PC-9 (cell line): ENCODE data around the gene DNAJB8. TPM values are rescaled to one million over a fixed set of nuclear protein-coding genes. Genes with fewer than 3 reads are reported as not detected.

Experiments used
- BruUV-seq: library from RNA; stranded (reverse); fragments of 400-500 nt; replicated peaks from 2 replicates; lab custom pipeline; 2021; lab: Mats Ljungman, UMichigan
- CTCF ChIA-PET: fragments of 300-600 bp; sonication (Branson Sonifier 250); formaldehyde crosslinking; loops from one replicate; lab custom pipeline; 2022; ENCODE audit warnings: antibody characterized with exemption; lab: Charles Lee
- POLR2A ChIA-PET: fragments of 300-600 bp; sonication (Branson Sonifier 250); formaldehyde crosslinking; loops from one replicate; lab custom pipeline; 2022; ENCODE audit warnings: antibody characterized with exemption; ENCODE audit not compliant: unreplicated experiment; lab: Charles Lee
- DNase-seq, 2 experiments: peaks; one replicate each; pipeline versions ENCODE4 v3.0.0 to v3.0.0-alpha.2; 2015 to 2022; ENCODE audit warnings: mixed read lengths in 1 of 2
- H2AFZ ChIP-seq: fragments of 200-600 bp; sonication (generic); 2 replicates; pipeline ENCODE4 v1.8.1; 2017; ENCODE audit warnings: antibody characterized with exemption
- H3F3A ChIP-seq: fragments of 200-600 bp; sonication (generic); 2 replicates; pipeline ENCODE4 v1.8.1; 2017; ENCODE audit warnings: antibody characterized with exemption, mild to moderate bottlenecking, low read depth; ENCODE audit not compliant: insufficient read depth
- H3K27ac ChIP-seq: fragments of 200-600 bp; sonication (generic); 2 replicates; pipeline ENCODE4 v1.6.1; 2016; ENCODE audit warnings: mixed run types
- H3K27me3 ChIP-seq: fragments of 200-600 bp; sonication (generic); 2 replicates; pipeline ENCODE4 v1.6.1; 2016; ENCODE audit warnings: low read depth, mixed run types; ENCODE audit not compliant: insufficient read depth
- H3K36me3 ChIP-seq: fragments of 200-600 bp; sonication (generic); 2 replicates; pipeline ENCODE4 v1.6.1; 2016; ENCODE audit warnings: low read depth, mixed run types
- H3K4me1 ChIP-seq: fragments of 200-600 bp; sonication (generic); replicated peaks from 2 replicates; pipeline ENCODE4 v1.6.1; 2016; ENCODE audit warnings: mixed run types; ENCODE audit not compliant: insufficient read depth
- H3K4me2 ChIP-seq: fragments of 200-600 bp; sonication (generic); 2 replicates; pipeline ENCODE4 v1.6.1; 2017; ENCODE audit warnings: mixed run types
- H3K4me3 ChIP-seq: fragments of 200-600 bp; sonication (generic); 2 replicates; pipeline ENCODE4 v1.6.1; 2016; ENCODE audit warnings: mixed run types
- H3K79me2 ChIP-seq: fragments of 200-600 bp; sonication (generic); 2 replicates; pipeline ENCODE4 v1.6.1; 2017; ENCODE audit warnings: low read depth, mixed run types
- H3K9me2 ChIP-seq: fragments of 200-600 bp; sonication (generic); 2 replicates; pipeline ENCODE4 v1.8.1; 2017; ENCODE audit warnings: mild to moderate bottlenecking; ENCODE audit not compliant: insufficient read depth
- H3K9me3 ChIP-seq: fragments of 200-600 bp; sonication (generic); 2 replicates; pipeline ENCODE4 v1.8.1; 2016; ENCODE audit warnings: low read depth; ENCODE audit not compliant: insufficient read depth
- H4K20me1 ChIP-seq: fragments of 200-600 bp; sonication (generic); 2 replicates; pipeline ENCODE4 v1.8.1; 2017; ENCODE audit not compliant: insufficient read depth
- EZH2 ChIP-seq: fragments of 200-600 bp; sonication (generic); IDR thresholded peaks from 2 replicates; pipeline ENCODE4 v1.8.0; 2017; ENCODE audit warnings: antibody characterized with exemption, low read depth
- intact Hi-C: fragments of 100-400 bp; cut with micrococcal nuclease; formaldehyde crosslinking; loops from one replicate; pipeline ENCODE4 v1.10.0; 2022; ENCODE audit not compliant: unreplicated experiment
- total RNA-seq: library from RNA; stranded (reverse); gene quantifications from 2 replicates; pipeline ENCODE4 v1.2.3, GENCODE V29; 2021
- TF ChIP-seq, protein P1 (sequence below): fragments of 200-600 bp; sonication (generic); conservative IDR thresholded peaks from 2 replicates; pipeline ENCODE4 v1.6.1; 2017; ENCODE audit warnings: mixed run types, antibody characterized with exemption, mild to moderate bottlenecking, moderate library complexity

The DNAJB8 gene
- total RNA-seq, 1 experiment from 2014 or later: not detected

GRCh38 chr3:128468285-128468790 is 1.6 kb upstream of the DNAJB8 start:
- no peak overlapping the region for H3K27ac ChIP-seq
- intact Hi-C loops: no loop called here
- no peaks in the 10 kb centered on the region for H3K4me1 ChIP-seq
- peaks cover 26% of the 10 kb centered on the region for H3K27me3 ChIP-seq
- DNase-seq: no peak
- no peak overlapping the region for H3K4me2 ChIP-seq
- no peaks in the 10 kb centered on the region for H3K36me3 ChIP-seq
- ChIA-PET POLR2A (no interaction called here), CTCF (no interaction called here)
- H4K20me1 ChIP-seq: no peaks in the 10 kb centered on the region
- H3K4me3 ChIP-seq: no peak overlapping the region
- TF ChIP-seq, protein P1, sequence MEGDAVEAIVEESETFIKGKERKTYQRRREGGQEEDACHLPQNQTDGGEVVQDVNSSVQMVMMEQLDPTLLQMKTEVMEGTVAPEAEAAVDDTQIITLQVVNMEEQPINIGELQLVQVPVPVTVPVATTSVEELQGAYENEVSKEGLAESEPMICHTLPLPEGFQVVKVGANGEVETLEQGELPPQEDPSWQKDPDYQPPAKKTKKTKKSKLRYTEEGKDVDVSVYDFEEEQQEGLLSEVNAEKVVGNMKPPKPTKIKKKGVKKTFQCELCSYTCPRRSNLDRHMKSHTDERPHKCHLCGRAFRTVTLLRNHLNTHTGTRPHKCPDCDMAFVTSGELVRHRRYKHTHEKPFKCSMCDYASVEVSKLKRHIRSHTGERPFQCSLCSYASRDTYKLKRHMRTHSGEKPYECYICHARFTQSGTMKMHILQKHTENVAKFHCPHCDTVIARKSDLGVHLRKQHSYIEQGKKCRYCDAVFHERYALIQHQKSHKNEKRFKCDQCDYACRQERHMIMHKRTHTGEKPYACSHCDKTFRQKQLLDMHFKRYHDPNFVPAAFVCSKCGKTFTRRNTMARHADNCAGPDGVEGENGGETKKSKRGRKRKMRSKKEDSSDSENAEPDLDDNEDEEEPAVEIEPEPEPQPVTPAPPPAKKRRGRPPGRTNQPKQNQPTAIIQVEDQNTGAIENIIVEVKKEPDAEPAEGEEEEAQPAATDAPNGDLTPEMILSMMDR: no peak
- no peak for TF ChIP-seq EZH2
- no peaks in the 10 kb centered on the region for H3K9me2 ChIP-seq
- no peaks in the 10 kb centered on the region for H3K79me2 ChIP-seq
- no TSS peak for BruUV-seq
- no peak overlapping the region for H2AFZ ChIP-seq
- no peaks in the 10 kb centered on the region for H3F3A ChIP-seq
- no peaks in the 10 kb centered on the region for H3K9me3 ChIP-seq

DNA sequence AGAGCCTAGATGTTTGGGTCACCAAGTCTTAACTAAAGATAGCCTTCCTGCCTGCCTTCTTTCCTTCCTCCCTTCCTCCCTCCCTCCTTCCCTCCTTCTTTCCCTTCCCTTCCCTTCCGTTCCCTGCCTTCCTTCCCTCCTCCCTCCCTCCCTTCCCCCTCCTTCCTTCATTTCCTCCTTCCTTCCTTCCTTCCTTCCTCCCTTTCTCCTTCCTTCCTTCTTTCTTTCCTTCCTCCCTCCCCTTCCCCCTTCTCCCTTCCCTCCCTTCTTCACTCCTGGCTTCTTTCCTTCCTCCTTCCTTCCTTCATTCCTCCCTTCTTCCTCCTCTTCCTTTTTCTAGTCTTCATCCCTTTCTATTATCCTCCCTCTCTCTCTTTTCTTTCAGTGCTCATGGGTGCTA is 2.0 kb downstream of the DNAJB8 start:
- Histone ChIP-seq H4K20me1 (no peaks in the 10 kb centered on the region), H3K9me3 (no peaks in the 10 kb centered on the region), H3K27me3 (peaks cover 26% of the 10 kb centered on the region), H3K4me1 (no peaks in the 10 kb centered on the region), H3K4me3 (no peak overlapping the region), H2AFZ (no peak overlapping the region), H3F3A (no peaks in the 10 kb centered on the region), H3K9me2 (no peaks in the 10 kb centered on the region), H3K36me3 (no peaks in the 10 kb centered on the region), H3K79me2 (no peaks in the 10 kb centered on the region), H3K27ac (no peak overlapping the region), H3K4me2 (no peak overlapping the region)
- ChIA-PET POLR2A (interaction anchor here (0.6 kb wide), 1 partner anchor 213 kb away, joined by 3 read pairs; no protein-coding TSS in a partner anchor), CTCF (no interaction called here)
- intact Hi-C loops: no loop called here
- no peak for DNase-seq
- no TSS peak for BruUV-seq
- TF ChIP-seq, protein P1: no peak
- TF ChIP-seq EZH2: no peak

DNA sequence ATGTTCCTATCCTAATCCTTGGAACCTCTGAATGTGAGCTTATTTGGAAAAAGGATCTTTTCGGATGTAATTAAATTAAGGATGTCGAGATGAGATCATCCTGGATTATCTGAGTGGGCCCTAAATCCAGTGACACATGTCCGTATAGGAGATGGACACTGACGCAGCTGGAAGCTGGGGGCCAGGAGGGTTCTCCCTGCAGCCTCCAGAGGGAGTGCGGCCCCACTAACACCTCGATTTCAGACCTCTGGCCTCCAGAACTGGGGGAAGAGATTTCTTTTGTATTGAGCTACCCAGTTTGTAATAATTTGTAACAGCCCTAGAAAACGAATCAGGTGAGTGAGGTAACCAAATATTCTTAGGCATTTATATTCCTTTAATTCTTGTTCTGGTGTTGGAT is 2.5 kb downstream of the DNAJB8 start:
- Histone ChIP-seq H3K4me3 (no peak overlapping the region), H3K9me2 (no peaks in the 10 kb centered on the region), H3K27ac (no peak overlapping the region), H3K4me1 (no peaks in the 10 kb centered on the region), H3K36me3 (no peaks in the 10 kb centered on the region), H3K27me3 (peaks cover 26% of the 10 kb centered on the region), H3F3A (no peaks in the 10 kb centered on the region), H3K9me3 (no peaks in the 10 kb centered on the region), H3K79me2 (no peaks in the 10 kb centered on the region), H3K4me2 (no peak overlapping the region), H2AFZ (no peak overlapping the region), H4K20me1 (no peaks in the 10 kb centered on the region)
- BruUV-seq: no TSS peak
- ChIA-PET POLR2A (interaction anchor here (0.6 kb wide), 1 partner anchor 213 kb away, joined by 3 read pairs; no protein-coding TSS in a partner anchor), CTCF (no interaction called here)
- intact Hi-C loops: no loop called here
- DNase-seq: no peak
- no peak for TF ChIP-seq EZH2
- TF ChIP-seq, protein P1: no peak
